ENCODE measurements around the gene KIAA1217.

DNA sequence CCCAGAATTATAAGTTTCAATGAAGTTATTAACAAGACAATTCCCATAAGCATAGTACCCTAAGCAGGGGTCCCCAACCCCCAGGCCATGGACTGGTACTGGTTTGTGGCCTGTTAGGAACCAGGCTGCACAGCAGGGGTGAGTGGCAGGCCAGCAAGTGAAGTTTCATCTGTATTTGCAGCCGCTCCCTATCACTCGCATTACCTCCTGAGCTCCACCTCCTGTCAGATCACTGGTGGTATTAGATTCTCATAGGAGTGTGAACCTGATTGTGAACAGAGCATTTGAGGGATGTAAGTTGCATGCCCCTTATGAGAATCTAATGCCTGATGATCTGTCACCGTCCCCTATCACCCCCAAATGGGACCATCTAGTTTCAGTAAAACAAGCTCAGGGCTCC lies 36.0 kb upstream of the KIAA1217 start:
- TF ChIP-seq, protein P1, sequence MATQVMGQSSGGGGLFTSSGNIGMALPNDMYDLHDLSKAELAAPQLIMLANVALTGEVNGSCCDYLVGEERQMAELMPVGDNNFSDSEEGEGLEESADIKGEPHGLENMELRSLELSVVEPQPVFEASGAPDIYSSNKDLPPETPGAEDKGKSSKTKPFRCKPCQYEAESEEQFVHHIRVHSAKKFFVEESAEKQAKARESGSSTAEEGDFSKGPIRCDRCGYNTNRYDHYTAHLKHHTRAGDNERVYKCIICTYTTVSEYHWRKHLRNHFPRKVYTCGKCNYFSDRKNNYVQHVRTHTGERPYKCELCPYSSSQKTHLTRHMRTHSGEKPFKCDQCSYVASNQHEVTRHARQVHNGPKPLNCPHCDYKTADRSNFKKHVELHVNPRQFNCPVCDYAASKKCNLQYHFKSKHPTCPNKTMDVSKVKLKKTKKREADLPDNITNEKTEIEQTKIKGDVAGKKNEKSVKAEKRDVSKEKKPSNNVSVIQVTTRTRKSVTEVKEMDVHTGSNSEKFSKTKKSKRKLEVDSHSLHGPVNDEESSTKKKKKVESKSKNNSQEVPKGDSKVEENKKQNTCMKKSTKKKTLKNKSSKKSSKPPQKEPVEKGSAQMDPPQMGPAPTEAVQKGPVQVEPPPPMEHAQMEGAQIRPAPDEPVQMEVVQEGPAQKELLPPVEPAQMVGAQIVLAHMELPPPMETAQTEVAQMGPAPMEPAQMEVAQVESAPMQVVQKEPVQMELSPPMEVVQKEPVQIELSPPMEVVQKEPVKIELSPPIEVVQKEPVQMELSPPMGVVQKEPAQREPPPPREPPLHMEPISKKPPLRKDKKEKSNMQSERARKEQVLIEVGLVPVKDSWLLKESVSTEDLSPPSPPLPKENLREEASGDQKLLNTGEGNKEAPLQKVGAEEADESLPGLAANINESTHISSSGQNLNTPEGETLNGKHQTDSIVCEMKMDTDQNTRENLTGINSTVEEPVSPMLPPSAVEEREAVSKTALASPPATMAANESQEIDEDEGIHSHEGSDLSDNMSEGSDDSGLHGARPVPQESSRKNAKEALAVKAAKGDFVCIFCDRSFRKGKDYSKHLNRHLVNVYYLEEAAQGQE (IDR thresholded peaks at IDR 0.05), result no peak
- TF ChIP-seq HDAC2 (IDR thresholded peaks at IDR 0.05) (no peak), RCOR1 (IDR thresholded peaks at IDR 0.05; ENCODE audit: low read depth, low read length) (no peak), POLR2AphosphoS2 (conservative IDR thresholded peaks at IDR 0.05; ENCODE audit: low read length) (no peak), KDM1A (IDR thresholded peaks at IDR 0.05; ENCODE audit: low read depth) (no peak), KDM5A (IDR thresholded peaks at IDR 0.05) (no peak), CBX2 (IDR thresholded peaks at IDR 0.05; ENCODE audit: borderline replicate concordance, low read depth) (no peak), HEYL (CRISPR knock-in tag; IDR thresholded peaks at IDR 0.05) (no peak), BHLHE40 (IDR thresholded peaks at IDR 0.05; ENCODE audit: low read depth, low read length) (no peak), EHMT2 (IDR thresholded peaks at IDR 0.05; ENCODE audit: low read depth) (no peak), POLR2A (IDR thresholded peaks at IDR 0.05; ENCODE audit: low read length) (no peak), MAFK (IDR thresholded peaks at IDR 0.05; ENCODE audit: partially characterized antibody) (no peak)
- TF ChIP-seq, protein P2, sequence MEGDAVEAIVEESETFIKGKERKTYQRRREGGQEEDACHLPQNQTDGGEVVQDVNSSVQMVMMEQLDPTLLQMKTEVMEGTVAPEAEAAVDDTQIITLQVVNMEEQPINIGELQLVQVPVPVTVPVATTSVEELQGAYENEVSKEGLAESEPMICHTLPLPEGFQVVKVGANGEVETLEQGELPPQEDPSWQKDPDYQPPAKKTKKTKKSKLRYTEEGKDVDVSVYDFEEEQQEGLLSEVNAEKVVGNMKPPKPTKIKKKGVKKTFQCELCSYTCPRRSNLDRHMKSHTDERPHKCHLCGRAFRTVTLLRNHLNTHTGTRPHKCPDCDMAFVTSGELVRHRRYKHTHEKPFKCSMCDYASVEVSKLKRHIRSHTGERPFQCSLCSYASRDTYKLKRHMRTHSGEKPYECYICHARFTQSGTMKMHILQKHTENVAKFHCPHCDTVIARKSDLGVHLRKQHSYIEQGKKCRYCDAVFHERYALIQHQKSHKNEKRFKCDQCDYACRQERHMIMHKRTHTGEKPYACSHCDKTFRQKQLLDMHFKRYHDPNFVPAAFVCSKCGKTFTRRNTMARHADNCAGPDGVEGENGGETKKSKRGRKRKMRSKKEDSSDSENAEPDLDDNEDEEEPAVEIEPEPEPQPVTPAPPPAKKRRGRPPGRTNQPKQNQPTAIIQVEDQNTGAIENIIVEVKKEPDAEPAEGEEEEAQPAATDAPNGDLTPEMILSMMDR (IDR thresholded peaks at IDR 0.05), result no peak
- TF ChIP-seq, protein P3, sequence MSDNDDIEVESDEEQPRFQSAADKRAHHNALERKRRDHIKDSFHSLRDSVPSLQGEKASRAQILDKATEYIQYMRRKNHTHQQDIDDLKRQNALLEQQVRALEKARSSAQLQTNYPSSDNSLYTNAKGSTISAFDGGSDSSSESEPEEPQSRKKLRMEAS (IDR thresholded peaks at IDR 0.05), result no peak
